CD14-positive monocyte (primary cell): ENCODE results near the gene HAUS7. TPM values are rescaled to one million over a fixed set of nuclear protein-coding genes. Genes with fewer than 3 reads are reported as not detected.

Experiments used
- DNase-seq, 3 donors: peaks; one replicate each; pipeline ENCODE4 v3.0.0-alpha.2; 2011 to 2022
- H2AFZ ChIP-seq: 2 replicates; pipeline ENCODE4 v1.6.0; 2012; ENCODE audit warnings: mild to moderate bottlenecking, low read depth, low read length, inconsistent platforms; ENCODE audit not compliant: insufficient read depth, poor library complexity, severe bottlenecking
- H3K27ac ChIP-seq, 2 donors: 1 replicate in 1 of 2; 2 replicates in 1 of 2; pipeline ENCODE4 v1.5.1; 2012 to 2013; ENCODE audit warnings: low read length in 2 of 2, control low read depth in 1 of 2, inconsistent platforms in 1 of 2, low read depth in 1 of 2, mild to moderate bottlenecking in 1 of 2
- H3K27me3 ChIP-seq, 2 donors: one replicate each; pipeline versions ENCODE4 v1.6.0 to v1.6.1; 2011 to 2013; ENCODE audit warnings: low read length in 2 of 2; ENCODE audit not compliant: control insufficient read depth in 2 of 2, insufficient read depth in 2 of 2
- H3K36me3 ChIP-seq, 2 donors: replicated peaks in 1 of 2; 1 replicate in 1 of 2; 2 replicates in 1 of 2; pipeline versions ENCODE4 v1.5.1 to v1.6.1; 2012 to 2013; ENCODE audit warnings: low read length in 2 of 2, control low read depth in 1 of 2, inconsistent platforms in 1 of 2, mild to moderate bottlenecking in 1 of 2; ENCODE audit not compliant: insufficient read depth in 2 of 2, control insufficient read depth in 1 of 2
- H3K4me1 ChIP-seq, 2 donors: 1 replicate in 1 of 2; 2 replicates in 1 of 2; pipeline versions ENCODE4 v1.5.1 to v1.6.1; 2012 to 2013; ENCODE audit warnings: low read length in 2 of 2, control low read depth in 1 of 2, inconsistent platforms in 1 of 2, mild to moderate bottlenecking in 1 of 2, moderate library complexity in 1 of 2; ENCODE audit not compliant: insufficient read depth in 2 of 2, control insufficient read depth in 1 of 2
- H3K4me2 ChIP-seq: replicated peaks from 2 replicates; pipeline ENCODE3; 2012; ENCODE audit warnings: low read length, moderate library complexity, mild to moderate bottlenecking; ENCODE audit not compliant: poor library complexity, severe bottlenecking; ENCODE audit errors: extremely low read depth
- H3K4me3 ChIP-seq, 3 experiments: fragments of 200-600 bp in 1 of 3; sonication (generic) in 1 of 3; replicated peaks in 1 of 3; 1 replicate in 2 of 3; 2 replicates in 1 of 3; pipeline ENCODE4 v1.5.1; 2011 to 2013; ENCODE audit warnings: low read length in 3 of 3, mild to moderate bottlenecking in 3 of 3, control low read depth in 2 of 3, low read depth in 2 of 3, inconsistent platforms in 1 of 3, moderate library complexity in 1 of 3
- H3K79me2 ChIP-seq: 2 replicates; pipeline ENCODE4 v1.6.0; 2012; ENCODE audit warnings: mild to moderate bottlenecking, control low read depth, inconsistent platforms, low read length, moderate library complexity; ENCODE audit not compliant: insufficient read depth
- H3K9ac ChIP-seq: 2 replicates; pipeline ENCODE4 v1.6.0; 2017; ENCODE audit warnings: low read length, mild to moderate bottlenecking; ENCODE audit not compliant: insufficient read depth, poor library complexity, severe bottlenecking
- H3K9me3 ChIP-seq, 2 donors: replicated peaks in 1 of 2; 1 replicate in 1 of 2; 2 replicates in 1 of 2; pipeline versions ENCODE4 v1.5.1 to v1.6.1; 2012 to 2013; ENCODE audit warnings: low read length in 2 of 2, control low read depth in 1 of 2; ENCODE audit not compliant: control insufficient read depth in 1 of 2, insufficient read depth in 1 of 2
- H4K20me1 ChIP-seq: 2 replicates; pipeline ENCODE4 v1.6.0; 2012; ENCODE audit warnings: mild to moderate bottlenecking, low read length, control low read depth, moderate library complexity; ENCODE audit not compliant: insufficient read depth
- H3K27ac Mint-ChIP-seq, 7 donors: one replicate each; pipeline ENCODE4 v1.8.0; 2020; ENCODE audit warnings: mild to moderate bottlenecking in 7 of 7, mixed read lengths in 7 of 7, moderate library complexity in 6 of 7, inconsistent platforms in 2 of 7
- H3K27me3 Mint-ChIP-seq, 3 donors: one replicate each; pipeline ENCODE4 v1.8.0; 2021 to 2022; ENCODE audit warnings: low read depth in 3 of 3, mild to moderate bottlenecking in 3 of 3, mixed read lengths in 3 of 3, moderate library complexity in 3 of 3, inconsistent platforms in 1 of 3
- H3K36me3 Mint-ChIP-seq, 2 donors: one replicate each; pipeline ENCODE4 v1.8.0; 2020; ENCODE audit warnings: mixed read lengths in 2 of 2, inconsistent platforms in 1 of 2, mild to moderate bottlenecking in 1 of 2
- H3K4me1 Mint-ChIP-seq: one replicate; pipeline ENCODE4 v1.8.0; 2020; ENCODE audit warnings: mild to moderate bottlenecking, mixed read lengths
- H3K4me3 Mint-ChIP-seq, 2 donors: one replicate each; pipeline ENCODE4 v1.8.0; 2020; ENCODE audit warnings: mild to moderate bottlenecking in 2 of 2, mixed read lengths in 2 of 2, moderate library complexity in 1 of 2
- H3K9me3 Mint-ChIP-seq, 7 donors: one replicate each; pipeline ENCODE4 v1.8.0; 2020 to 2022; ENCODE audit warnings: mixed read lengths in 7 of 7, mild to moderate bottlenecking in 6 of 7, moderate library complexity in 6 of 7, inconsistent platforms in 2 of 7
- WGBS: methylation state at CpG from one replicate; pipeline ENCODE4 v1.1.5; 2013; ENCODE audit warnings: missing lambda C conversion rate; ENCODE audit not compliant: insufficient coverage; 5-methylcytosine and 5-hydroxymethylcytosine counted together
- intact Hi-C, 2 donors: fragments of 100-400 bp; cut with micrococcal nuclease; formaldehyde crosslinking; loops; one replicate each; pipeline versions ENCODE4 v1.15.0 to v1.15.1; 2023
- polyA plus RNA-seq, 3 donors: library from polyadenylated mRNA; depleted of rRNA in 1 of 3; unstranded in 2 of 3; stranded (reverse) in 1 of 3; fragments of 300-500 nt in 2 of 3; fragments of >200 nt in 1 of 3; fragmentation: Illumina TruSeq in 2 of 3; gene quantifications; 1 replicate in 2 of 3; 2 replicates in 1 of 3; pipeline ENCODE4 v1.2.3, GENCODE V29; 2012 to 2021
- TF ChIP-seq, protein P1 (sequence below): fragments of 200-600 bp; IDR thresholded peaks from one replicate; pipeline ENCODE4 v1.8.0; 2022; ENCODE audit warnings: antibody characterized with exemption, mild to moderate bottlenecking

HAUS7 gene
- polyA plus RNA-seq, 3 donors: 23.8 to 37.5 (median 26.7) TPM

DNA sequence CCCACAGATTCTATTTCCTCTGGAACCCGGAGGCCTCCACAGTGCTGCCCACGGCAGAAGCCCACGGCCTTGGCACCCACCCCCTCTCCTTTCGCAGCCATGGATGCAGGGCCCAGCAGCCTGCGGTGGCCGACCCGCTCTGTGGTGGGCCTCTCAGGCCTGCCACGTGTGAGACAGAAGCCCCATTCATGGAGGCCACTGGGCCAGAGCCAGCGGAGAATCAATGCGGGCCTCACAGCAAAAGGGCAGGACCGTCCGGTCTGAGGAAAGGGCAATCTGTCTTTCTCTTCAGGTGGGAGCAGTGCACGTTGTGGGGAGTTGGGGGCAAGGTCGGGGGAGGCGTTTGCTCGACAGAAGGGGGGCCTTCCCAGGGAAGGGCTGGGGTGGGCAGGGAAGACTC is 8.4 kb upstream of the HAUS7 start:
- intact Hi-C loops: loop anchor here in 1 of 2 donors (10.0 kb wide), 1 partner anchor 524 kb away; no protein-coding TSS in a partner anchor
- no peak for DNase-seq
- H3K79me2 ChIP-seq: no peaks in the 10 kb centered on the region
- H3K4me2 ChIP-seq: no peak overlapping the region
- H3K27me3 ChIP-seq: peaks cover 0 to 8% of the 10 kb centered on the region in 2 donors
- 94% methylated on average over 8 of the region's 16 CpGs for WGBS
- TF ChIP-seq, protein P1, sequence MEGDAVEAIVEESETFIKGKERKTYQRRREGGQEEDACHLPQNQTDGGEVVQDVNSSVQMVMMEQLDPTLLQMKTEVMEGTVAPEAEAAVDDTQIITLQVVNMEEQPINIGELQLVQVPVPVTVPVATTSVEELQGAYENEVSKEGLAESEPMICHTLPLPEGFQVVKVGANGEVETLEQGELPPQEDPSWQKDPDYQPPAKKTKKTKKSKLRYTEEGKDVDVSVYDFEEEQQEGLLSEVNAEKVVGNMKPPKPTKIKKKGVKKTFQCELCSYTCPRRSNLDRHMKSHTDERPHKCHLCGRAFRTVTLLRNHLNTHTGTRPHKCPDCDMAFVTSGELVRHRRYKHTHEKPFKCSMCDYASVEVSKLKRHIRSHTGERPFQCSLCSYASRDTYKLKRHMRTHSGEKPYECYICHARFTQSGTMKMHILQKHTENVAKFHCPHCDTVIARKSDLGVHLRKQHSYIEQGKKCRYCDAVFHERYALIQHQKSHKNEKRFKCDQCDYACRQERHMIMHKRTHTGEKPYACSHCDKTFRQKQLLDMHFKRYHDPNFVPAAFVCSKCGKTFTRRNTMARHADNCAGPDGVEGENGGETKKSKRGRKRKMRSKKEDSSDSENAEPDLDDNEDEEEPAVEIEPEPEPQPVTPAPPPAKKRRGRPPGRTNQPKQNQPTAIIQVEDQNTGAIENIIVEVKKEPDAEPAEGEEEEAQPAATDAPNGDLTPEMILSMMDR: no peak
- H3K4me3 Mint-ChIP-seq: no peak overlapping the region
- H3K4me3 ChIP-seq: no peak overlapping the region
- no peaks in the 10 kb centered on the region for H3K36me3 Mint-ChIP-seq
- H3K9ac ChIP-seq: no peak overlapping the region
- H3K36me3 ChIP-seq: no peaks in the 10 kb centered on the region
- no peaks in the 10 kb centered on the region for H4K20me1 ChIP-seq
- no peak overlapping the region for H2AFZ ChIP-seq
- peaks cover 0 to 2% (median 0%) of the 10 kb centered on the region in 7 donors for H3K9me3 Mint-ChIP-seq
- peaks cover 6 to 7% of the 10 kb centered on the region in 2 donors for H3K4me1 ChIP-seq
- no peaks in the 10 kb centered on the region for H3K9me3 ChIP-seq
- H3K27ac ChIP-seq: no peak overlapping the region
- no peak overlapping the region for H3K27ac Mint-ChIP-seq
- H3K4me1 Mint-ChIP-seq: peaks cover 3% of the 10 kb centered on the region
- H3K27me3 Mint-ChIP-seq: peaks cover 8 to 25% (median 24%) of the 10 kb centered on the region in 3 donors

DNA sequence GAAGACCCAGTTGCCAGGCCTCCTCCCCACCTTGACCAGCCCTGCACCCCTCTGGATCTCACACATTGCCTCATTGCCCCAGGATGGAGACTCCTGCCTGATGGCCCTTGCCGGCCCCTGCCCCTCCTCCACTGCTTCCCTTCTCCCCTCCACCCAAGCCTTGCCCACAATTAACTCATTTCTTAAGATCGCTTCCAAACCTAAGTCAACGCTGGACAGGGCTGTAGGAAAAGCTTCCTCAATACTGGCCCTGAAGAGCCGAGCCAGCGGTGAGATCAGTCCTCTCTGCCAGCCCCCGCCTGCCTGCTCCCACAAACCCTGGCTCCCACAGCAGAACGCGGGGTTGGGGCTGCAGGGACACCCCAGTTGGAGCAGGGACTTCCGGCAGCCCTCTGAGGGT is 7.5 kb upstream of the HAUS7 start:
- Histone ChIP-seq H3K4me3 (no peak overlapping the region), H3K9ac (no peak overlapping the region), H3K27ac (no peak overlapping the region), H3K9me3 (no peaks in the 10 kb centered on the region), H3K27me3 (peaks cover 0 to 8% of the 10 kb centered on the region in 2 donors), H2AFZ (no peak overlapping the region), H3K36me3 (no peaks in the 10 kb centered on the region), H4K20me1 (no peaks in the 10 kb centered on the region), H3K4me1 (peaks cover 6 to 7% of the 10 kb centered on the region in 2 donors), H3K79me2 (no peaks in the 10 kb centered on the region), H3K4me2 (no peak overlapping the region)
- H3K9me3 Mint-ChIP-seq: peaks cover 0 to 2% (median 0%) of the 10 kb centered on the region in 7 donors
- no peaks in the 10 kb centered on the region for H3K36me3 Mint-ChIP-seq
- H3K27ac Mint-ChIP-seq: no peak overlapping the region
- DNase-seq: no peak
- 80% methylated on average over 4 of the region's 9 CpGs for WGBS
- TF ChIP-seq, protein P1: no peak
- H3K27me3 Mint-ChIP-seq: peaks cover 10 to 26% (median 24%) of the 10 kb centered on the region in 3 donors
- intact Hi-C loops: loop anchor here in 1 of 2 donors (10.0 kb wide), 1 partner anchor 523 kb away; no protein-coding TSS in a partner anchor
- peaks cover 3% of the 10 kb centered on the region for H3K4me1 Mint-ChIP-seq
- no peak overlapping the region for H3K4me3 Mint-ChIP-seq
